ENCODE measurements around the gene ANKRD55. TPM values are rescaled to one million over a fixed set of nuclear protein-coding genes. Genes with fewer than 3 reads are reported as not detected.

The ANKRD55 gene
- total RNA-seq, 1 experiment from 2014 or later = 0.27 TPM

GRCh38 chr5:56211298-56211865, 21.7 kb downstream of the ANKRD55 start:
- Mint-ChIP-seq H3K4me3 (ENCODE audit: unreplicated experiment) (peak overlapping the region; percentile 23), H3K27me3 (ENCODE audit: insufficient read depth, unreplicated experiment) (no peaks in the 10 kb centered on the region), H3K36me3 (ENCODE audit: insufficient read depth, unreplicated experiment) (peaks cover 11% of the 10 kb centered on the region), H3K9me3 (ENCODE audit: unreplicated experiment) (peaks cover 23% of the 10 kb centered on the region), H3K27ac (ENCODE audit: unreplicated experiment) (peak overlapping the region; percentile 84), H3K4me1 (ENCODE audit: low read depth, unreplicated experiment) (peaks cover 18% of the 10 kb centered on the region)
- POLR2A ChIA-PET = no interaction called here
- H3K36me3 ChIP-seq (ENCODE audit: control insufficient read depth, insufficient read depth, low read length) = no peaks in the 10 kb centered on the region
- H3K27me3 ChIP-seq (replicated peaks; ENCODE audit: control insufficient read depth, insufficient read depth, low read length) = no peaks in the 10 kb centered on the region
- BruUV-seq (replicated peaks) = no TSS peak
- CTCF ChIA-PET = interaction anchor here (0.6 kb wide), 1 partner anchor 740 kb away, joined by 5 read pairs; no protein-coding TSS in a partner anchor
- intact Hi-C loops (cut with micrococcal nuclease; ENCODE audit: unreplicated experiment) = no loop called here
- H3K4me3 ChIP-seq (ENCODE audit: low read depth, low read length) = no peak overlapping the region
- H3K9me3 ChIP-seq = peaks cover 4% of the 10 kb centered on the region
- no peak for TF ChIP-seq CTCF (IDR thresholded peaks at IDR 0.05; ENCODE audit: insufficient read depth in 1 of 2, low read depth in 1 of 2, low read length in 1 of 2, severe bottlenecking in 1 of 2, unreplicated experiment in 1 of 2)
- peaks cover 22% of the 10 kb centered on the region for H3K4me1 ChIP-seq
- peak; percentile 86 to 91 for DNase-seq

GRCh38 chr5:56208681-56209080, 24.4 kb downstream of the ANKRD55 start:
- peaks cover 10% of the 10 kb centered on the region for H3K9me3 Mint-ChIP-seq (ENCODE audit: unreplicated experiment)
- ChIA-PET CTCF (no interaction called here), POLR2A (no interaction called here)
- H3K36me3 ChIP-seq (ENCODE audit: control insufficient read depth, insufficient read depth, low read length) = no peaks in the 10 kb centered on the region
- H3K4me3 ChIP-seq (ENCODE audit: low read depth, low read length) = no peak overlapping the region
- DNase-seq = no peak
- peaks cover 22% of the 10 kb centered on the region for H3K4me1 ChIP-seq
- peaks cover 4% of the 10 kb centered on the region for H3K9me3 ChIP-seq
- peaks cover 18% of the 10 kb centered on the region for H3K4me1 Mint-ChIP-seq (ENCODE audit: low read depth, unreplicated experiment)
- H3K27me3 ChIP-seq (replicated peaks; ENCODE audit: control insufficient read depth, insufficient read depth, low read length) = no peaks in the 10 kb centered on the region
- H3K36me3 Mint-ChIP-seq (ENCODE audit: insufficient read depth, unreplicated experiment) = peaks cover 11% of the 10 kb centered on the region
- no peak overlapping the region for H3K27ac Mint-ChIP-seq (ENCODE audit: unreplicated experiment)
- TF ChIP-seq CTCF (IDR thresholded peaks at IDR 0.05; ENCODE audit: insufficient read depth in 1 of 2, low read depth in 1 of 2, low read length in 1 of 2, severe bottlenecking in 1 of 2, unreplicated experiment in 1 of 2) = no peak
- intact Hi-C loops (cut with micrococcal nuclease; ENCODE audit: unreplicated experiment) = no loop called here
- no peaks in the 10 kb centered on the region for H3K27me3 Mint-ChIP-seq (ENCODE audit: insufficient read depth, unreplicated experiment)
- BruUV-seq (replicated peaks) = no TSS peak
- H3K4me3 Mint-ChIP-seq (ENCODE audit: unreplicated experiment) = no peak overlapping the region

GRCh38 chr5:56207537-56207936, 25.6 kb downstream of the ANKRD55 start:
- Mint-ChIP-seq H3K27me3 (ENCODE audit: insufficient read depth, unreplicated experiment) (no peaks in the 10 kb centered on the region), H3K36me3 (ENCODE audit: insufficient read depth, unreplicated experiment) (peaks cover 11% of the 10 kb centered on the region), H3K4me1 (ENCODE audit: low read depth, unreplicated experiment) (peaks cover 23% of the 10 kb centered on the region), H3K27ac (ENCODE audit: unreplicated experiment) (no peak overlapping the region), H3K9me3 (ENCODE audit: unreplicated experiment) (peaks cover 6% of the 10 kb centered on the region), H3K4me3 (ENCODE audit: unreplicated experiment) (no peak overlapping the region)
- ChIA-PET CTCF (no interaction called here), POLR2A (no interaction called here)
- no TSS peak for BruUV-seq (replicated peaks)
- intact Hi-C loops (cut with micrococcal nuclease; ENCODE audit: unreplicated experiment) = no loop called here
- TF ChIP-seq CTCF (IDR thresholded peaks at IDR 0.05; ENCODE audit: insufficient read depth in 1 of 2, low read depth in 1 of 2, low read length in 1 of 2, severe bottlenecking in 1 of 2, unreplicated experiment in 1 of 2) = no peak
- peaks cover 25% of the 10 kb centered on the region for H3K4me1 ChIP-seq
- no peaks in the 10 kb centered on the region for H3K36me3 ChIP-seq (ENCODE audit: control insufficient read depth, insufficient read depth, low read length)
- no peaks in the 10 kb centered on the region for H3K27me3 ChIP-seq (replicated peaks; ENCODE audit: control insufficient read depth, insufficient read depth, low read length)
- no peak for DNase-seq
- H3K4me3 ChIP-seq (ENCODE audit: low read depth, low read length) = no peak overlapping the region
- no peaks in the 10 kb centered on the region for H3K9me3 ChIP-seq

All from Caco-2 (cell line).